Fibroblast of skin of right quadriceps (primary cell): Measurements from ENCODE around the gene KCNQ1.

Source experiments
- DNase-seq: peaks from one replicate; pipeline ENCODE4 v3.0.0-alpha.2; 2013

The KCNQ1 gene

DNA sequence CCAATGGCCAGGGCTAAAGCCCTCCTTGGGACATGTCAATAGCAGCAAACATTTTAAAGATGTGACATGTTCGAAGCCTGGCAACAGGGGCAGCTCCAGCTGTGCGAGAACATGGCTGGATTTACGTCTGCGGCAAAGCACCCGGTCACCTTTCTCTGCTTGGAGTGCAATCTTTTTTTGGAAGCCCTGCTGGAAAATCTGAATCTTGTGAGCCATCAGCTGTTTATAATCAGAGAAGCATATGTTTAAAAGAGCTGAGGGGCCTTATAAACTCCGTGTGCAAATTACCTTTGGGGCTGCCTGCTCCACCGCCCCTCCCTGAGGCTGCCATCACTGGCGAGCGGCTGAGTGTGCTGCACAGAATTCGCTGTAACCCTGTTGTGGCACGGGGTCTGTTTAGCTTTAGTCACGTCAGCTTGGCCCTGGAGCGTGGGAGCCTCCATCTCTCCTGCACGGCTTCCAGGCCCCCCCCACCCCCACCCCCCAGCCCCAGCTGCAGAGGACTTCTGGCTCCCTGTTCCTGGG lies 264.0 kb downstream of the KCNQ1 start:
- DNase-seq = peak; percentile 49

- peak; percentile 60 for DNase-seq
These were observed 264.6 kb downstream of the KCNQ1 start for GRCh38 chr11:2709429-2709828.

- DNase-seq = no peak
These were observed 266.4 kb downstream of the KCNQ1 start for GRCh38 chr11:2711161-2711560.

- peak; percentile 44 for DNase-seq
These were observed 268.3 kb downstream of the KCNQ1 start for GRCh38 chr11:2713094-2713493.

- peak; percentile 57 for DNase-seq
These were observed 269.1 kb downstream of the KCNQ1 start for GRCh38 chr11:2713661-2714462.

DNA sequence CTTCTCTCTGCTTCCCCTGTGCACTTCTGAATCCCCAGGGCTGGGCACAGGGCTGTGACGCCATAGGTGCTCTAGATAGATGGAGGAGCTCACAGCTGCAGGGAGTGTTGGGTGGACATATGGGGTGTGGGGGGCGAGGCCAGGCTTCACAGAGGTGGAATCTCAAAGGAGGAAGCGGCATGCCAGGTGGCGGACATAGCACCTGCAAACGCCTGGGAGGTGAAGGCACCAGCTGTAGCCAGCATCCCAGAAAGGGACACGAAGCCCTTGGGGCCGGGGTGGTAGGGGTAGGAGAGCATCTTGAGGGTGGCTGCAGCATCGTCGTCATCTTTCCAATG lies 269.6 kb downstream of the KCNQ1 start:
- no peak for DNase-seq

DNA sequence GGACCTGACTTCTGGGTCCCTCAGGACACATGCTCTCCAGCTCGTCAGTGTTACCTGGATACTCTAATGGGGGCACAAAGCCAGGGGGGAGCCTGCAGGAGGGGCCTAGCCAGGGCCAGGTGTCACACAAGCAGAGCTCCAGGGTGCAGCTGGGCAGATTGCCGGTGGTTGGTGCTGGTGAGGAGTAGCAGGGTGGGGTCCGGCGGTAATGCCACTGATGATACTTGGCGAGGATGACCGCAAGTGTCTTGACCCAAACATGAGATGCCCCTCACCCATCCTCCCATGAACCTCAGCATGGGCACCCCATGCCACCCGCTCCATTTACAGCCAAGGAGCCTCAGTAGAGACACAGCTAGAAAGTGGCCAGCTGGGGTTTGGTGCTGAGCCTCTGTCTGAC lies 270.1 kb downstream of the KCNQ1 start:
- DNase-seq = no peak

- no peak for DNase-seq
These were observed 271.0 kb downstream of the KCNQ1 start for GRCh38 chr11:2715716-2716350.

DNA sequence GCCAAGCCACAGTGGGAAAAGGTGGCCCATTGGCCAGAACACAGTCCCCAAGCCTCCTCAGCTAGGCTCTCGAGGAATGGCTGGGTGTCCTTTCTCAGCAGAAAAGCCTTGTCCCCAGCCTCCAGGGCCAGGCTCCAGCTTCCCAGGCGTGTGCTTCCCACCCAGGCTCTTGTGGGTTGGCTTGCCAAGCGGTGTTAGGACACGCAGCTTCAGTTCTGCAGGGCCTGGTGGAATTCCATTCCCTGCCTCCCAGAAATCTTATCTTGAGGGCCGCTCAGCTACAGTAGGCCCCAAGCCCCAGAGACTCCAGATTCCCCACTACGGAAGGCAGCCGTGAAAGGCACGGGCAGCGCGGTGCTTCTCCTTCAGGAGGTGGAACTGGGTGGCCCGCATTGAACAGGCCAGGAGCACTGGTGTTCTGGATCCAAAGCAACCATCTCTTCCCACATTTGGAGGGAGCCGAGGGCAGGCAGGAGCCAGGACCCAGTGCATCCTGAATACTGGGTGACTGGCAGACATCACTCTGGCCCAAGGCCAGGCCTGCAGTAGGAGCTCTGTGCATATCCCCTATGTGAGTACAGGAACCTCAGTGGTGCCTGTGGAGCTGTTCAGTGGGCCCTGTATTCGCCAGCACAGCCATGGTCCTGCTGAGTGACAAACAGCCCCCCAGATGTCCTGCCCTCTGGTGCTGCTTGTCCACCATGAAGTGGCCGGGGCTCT lies 271.7 kb downstream of the KCNQ1 start:
- no peak for DNase-seq

DNA sequence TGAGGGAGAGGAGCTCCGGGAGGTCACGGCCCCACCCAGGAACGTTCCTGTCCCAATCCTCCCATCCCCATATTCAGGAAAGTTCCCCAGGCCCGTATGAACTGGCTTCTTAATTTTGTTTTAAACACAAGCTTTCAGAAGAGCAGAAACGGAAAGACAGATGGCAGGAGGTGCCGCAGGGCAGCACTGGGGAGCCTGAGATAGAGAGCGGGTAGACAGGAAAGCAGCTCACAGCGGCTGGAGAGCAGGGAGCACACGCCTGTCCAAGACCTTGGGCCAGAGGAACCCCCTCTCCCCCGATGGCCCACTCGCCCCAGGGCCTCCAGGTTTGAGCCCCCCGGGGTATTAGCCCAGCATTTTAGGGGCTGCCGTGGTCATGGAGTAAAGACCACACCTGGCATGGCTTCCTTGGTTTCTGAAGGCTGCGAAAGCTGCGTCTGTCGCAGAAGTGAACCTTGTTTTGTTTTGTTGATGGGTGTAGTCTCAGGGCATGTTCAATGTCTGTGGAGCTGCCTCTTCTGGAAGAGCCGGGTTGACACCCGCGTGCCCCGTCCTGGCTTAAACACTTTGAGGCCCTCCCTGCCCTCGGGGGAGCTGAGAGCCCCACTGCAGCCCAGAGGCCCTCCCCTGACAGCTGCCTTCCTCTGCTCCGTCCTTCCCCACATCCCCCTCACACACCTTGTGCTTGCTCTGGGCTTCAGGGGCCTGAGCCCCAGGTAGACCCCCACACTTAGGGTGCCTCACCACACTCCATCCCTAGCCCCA lies 272.9 kb downstream of the KCNQ1 start:
- no peak for DNase-seq

- no peak for DNase-seq
These were observed 274.1 kb downstream of the KCNQ1 start for GRCh38 chr11:2718817-2719438.

DNA sequence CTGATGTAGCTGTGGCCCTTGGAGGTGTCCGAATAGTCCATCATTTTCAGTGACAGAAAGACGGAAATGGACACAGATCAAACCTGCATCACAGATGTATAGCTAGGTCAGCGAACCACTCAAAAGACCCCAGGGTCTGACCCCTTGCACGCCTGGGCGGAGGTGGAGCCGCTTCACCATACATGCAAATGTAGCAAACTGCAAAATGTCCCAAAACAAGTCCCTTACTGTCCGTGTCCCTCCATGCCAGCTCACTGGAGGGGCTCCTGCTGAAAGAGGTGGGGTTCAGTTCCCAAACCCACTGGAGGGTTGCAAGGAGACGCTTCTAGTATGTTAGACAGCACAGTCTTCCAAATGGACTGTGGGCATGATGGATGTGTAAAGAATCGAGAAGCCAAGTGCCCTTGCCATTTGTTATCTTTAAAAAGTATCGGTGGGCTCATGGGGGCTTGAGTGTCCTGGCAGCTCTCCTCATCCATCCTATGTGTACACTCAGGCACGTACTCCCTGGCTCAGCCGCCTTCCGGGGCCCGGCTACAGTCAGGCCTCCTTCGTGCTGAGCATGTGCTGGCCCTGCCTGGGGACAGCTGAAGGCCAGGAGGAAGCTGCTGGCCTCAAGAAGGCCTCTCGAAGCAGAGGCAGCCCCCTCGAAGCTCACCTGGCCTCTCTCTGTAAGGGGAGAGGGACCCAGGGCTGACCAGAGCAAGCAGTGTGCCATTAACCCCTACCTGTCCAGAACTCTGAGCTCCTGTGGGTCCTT lies 275.2 kb downstream of the KCNQ1 start:
- no peak for DNase-seq

DNA sequence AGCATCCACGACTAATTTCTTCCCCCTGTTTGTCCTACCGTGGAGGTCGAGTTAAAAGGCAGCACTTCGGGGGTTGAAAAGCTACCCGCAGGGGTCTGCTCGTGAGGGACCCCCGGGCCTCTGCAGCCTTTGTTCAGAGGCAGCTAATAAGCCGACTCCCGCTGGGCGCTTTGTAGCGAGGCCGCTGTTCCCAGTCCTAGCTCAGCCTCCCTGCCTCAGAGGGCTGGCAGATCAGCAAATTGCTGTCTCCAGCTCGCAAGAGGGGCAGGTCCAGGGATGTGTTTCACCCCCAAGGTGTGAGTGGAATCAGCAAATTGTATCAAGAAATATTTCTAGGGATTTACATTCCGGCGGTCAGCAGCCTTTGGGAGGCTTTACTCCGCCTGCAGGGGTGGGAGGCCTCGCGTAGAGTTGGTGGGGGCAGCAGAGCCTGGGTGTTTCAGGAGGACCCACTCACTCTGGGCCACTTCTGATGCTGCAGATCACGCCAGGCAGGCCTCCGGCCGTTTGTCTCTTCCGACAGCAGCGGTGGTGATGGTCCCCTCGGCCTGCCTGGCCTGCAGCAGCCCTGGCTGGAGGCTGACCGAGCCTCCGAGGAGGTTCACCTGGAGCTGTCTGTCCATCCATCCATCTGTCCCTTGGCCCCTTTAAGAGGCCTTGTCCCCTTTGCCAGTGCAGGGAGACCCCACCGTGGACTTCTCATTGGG lies 276.6 kb downstream of the KCNQ1 start:
- no peak for DNase-seq

DNA sequence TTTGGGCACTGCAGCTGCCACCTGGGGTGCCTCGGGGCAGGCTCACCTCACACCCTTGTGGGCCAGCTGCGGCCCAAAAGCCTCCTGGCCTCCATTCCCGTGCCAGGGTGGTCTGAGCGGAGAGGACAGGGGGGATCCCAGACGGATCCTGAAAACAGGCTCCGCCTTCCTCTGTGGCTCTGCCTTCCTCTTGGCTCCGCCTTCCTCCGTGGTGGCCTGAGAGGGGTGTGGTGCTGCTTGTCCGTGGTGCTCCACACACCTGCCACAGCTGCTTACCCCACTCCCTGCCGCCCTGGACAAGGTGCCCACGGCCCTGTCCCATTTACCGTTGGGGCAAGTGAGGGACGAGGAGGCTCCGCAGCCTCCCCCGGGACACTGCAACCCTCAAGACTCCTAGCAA lies 278.1 kb downstream of the KCNQ1 start:
- DNase-seq = no peak

- DNase-seq = no peak
These were observed 279.3 kb downstream of the KCNQ1 start for GRCh38 chr11:2724104-2724503.

- DNase-seq = no peak
These were observed 280.0 kb downstream of the KCNQ1 start for GRCh38 chr11:2724653-2725367.

GRCh38 chr11:2725368-2726300 lies 280.8 kb downstream of the KCNQ1 start:
- DNase-seq = peak; percentile 57

- no peak for DNase-seq
These were observed 282.2 kb downstream of the KCNQ1 start for GRCh38 chr11:2726964-2727363.

DNA sequence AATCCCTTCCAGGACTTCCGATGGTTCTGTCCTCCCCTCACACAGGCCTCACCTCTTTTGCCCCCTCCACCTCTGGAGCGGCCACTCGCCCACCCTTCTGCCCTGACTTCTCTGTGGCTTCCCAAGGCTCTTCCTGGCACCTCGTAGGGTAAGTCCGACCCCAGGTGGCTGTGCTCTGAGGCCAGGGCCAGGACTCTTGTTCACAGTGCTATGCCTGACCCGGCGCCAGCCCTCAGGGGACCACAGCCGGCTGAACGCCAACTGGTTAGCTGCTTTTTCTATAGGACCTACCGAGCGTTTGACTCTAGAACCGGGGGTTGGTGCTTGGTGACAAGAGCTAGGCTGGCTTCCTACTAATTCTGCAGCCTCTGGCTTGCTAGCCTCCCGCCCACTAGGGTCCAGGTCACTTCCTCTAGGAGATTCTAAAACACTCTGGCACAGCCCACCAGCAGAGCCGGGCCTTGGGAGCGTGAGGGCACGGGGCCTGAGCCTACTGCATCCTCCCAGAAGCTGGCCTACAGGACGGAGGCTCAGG lies 283.4 kb downstream of the KCNQ1 start:
- no peak for DNase-seq
